ENCODE data around the gene RASGRF1. TPM values are rescaled to one million over a fixed set of nuclear protein-coding genes. Genes with fewer than 3 reads are reported as not detected.

The RASGRF1 gene
- total RNA-seq, 1 donor from 2014 or later: not detected

GRCh38 chr15:79047676-79048439 lies 42.7 kb downstream of the RASGRF1 start:
- Mint-ChIP-seq H3K36me3 (ENCODE audit: low read depth, unreplicated experiment) (no peaks in the 10 kb centered on the region), H3K27ac (ENCODE audit: unreplicated experiment) (no peak overlapping the region), H3K27me3 (ENCODE audit: unreplicated experiment) (peaks cover 4% of the 10 kb centered on the region), H3K4me1 (ENCODE audit: unreplicated experiment) (no peaks in the 10 kb centered on the region), H3K4me3 (ENCODE audit: unreplicated experiment) (no peak overlapping the region), H3K9me3 (ENCODE audit: unreplicated experiment) (no peaks in the 10 kb centered on the region)
- TF ChIP-seq, protein P1, sequence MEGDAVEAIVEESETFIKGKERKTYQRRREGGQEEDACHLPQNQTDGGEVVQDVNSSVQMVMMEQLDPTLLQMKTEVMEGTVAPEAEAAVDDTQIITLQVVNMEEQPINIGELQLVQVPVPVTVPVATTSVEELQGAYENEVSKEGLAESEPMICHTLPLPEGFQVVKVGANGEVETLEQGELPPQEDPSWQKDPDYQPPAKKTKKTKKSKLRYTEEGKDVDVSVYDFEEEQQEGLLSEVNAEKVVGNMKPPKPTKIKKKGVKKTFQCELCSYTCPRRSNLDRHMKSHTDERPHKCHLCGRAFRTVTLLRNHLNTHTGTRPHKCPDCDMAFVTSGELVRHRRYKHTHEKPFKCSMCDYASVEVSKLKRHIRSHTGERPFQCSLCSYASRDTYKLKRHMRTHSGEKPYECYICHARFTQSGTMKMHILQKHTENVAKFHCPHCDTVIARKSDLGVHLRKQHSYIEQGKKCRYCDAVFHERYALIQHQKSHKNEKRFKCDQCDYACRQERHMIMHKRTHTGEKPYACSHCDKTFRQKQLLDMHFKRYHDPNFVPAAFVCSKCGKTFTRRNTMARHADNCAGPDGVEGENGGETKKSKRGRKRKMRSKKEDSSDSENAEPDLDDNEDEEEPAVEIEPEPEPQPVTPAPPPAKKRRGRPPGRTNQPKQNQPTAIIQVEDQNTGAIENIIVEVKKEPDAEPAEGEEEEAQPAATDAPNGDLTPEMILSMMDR (IDR thresholded peaks at IDR 0.05; ENCODE audit: unreplicated experiment): no peak
- DNase-seq (ENCODE audit: low spot score): no peak

GRCh38 chr15:79046691-79047404 lies 43.7 kb downstream of the RASGRF1 start:
- DNase-seq (ENCODE audit: low spot score): no peak
- no peaks in the 10 kb centered on the region for H3K36me3 Mint-ChIP-seq (ENCODE audit: low read depth, unreplicated experiment)
- no peaks in the 10 kb centered on the region for H3K4me1 Mint-ChIP-seq (ENCODE audit: unreplicated experiment)
- H3K9me3 Mint-ChIP-seq (ENCODE audit: unreplicated experiment): no peaks in the 10 kb centered on the region
- TF ChIP-seq, protein P1 (IDR thresholded peaks at IDR 0.05; ENCODE audit: unreplicated experiment): no peak
- no peak overlapping the region for H3K27ac Mint-ChIP-seq (ENCODE audit: unreplicated experiment)
- no peak overlapping the region for H3K4me3 Mint-ChIP-seq (ENCODE audit: unreplicated experiment)
- H3K27me3 Mint-ChIP-seq (ENCODE audit: unreplicated experiment): peaks cover 1% of the 10 kb centered on the region

- no peaks in the 10 kb centered on the region for H3K9me3 Mint-ChIP-seq (ENCODE audit: unreplicated experiment)
- H3K36me3 Mint-ChIP-seq (ENCODE audit: low read depth, unreplicated experiment): no peaks in the 10 kb centered on the region
- no peaks in the 10 kb centered on the region for H3K27me3 Mint-ChIP-seq (ENCODE audit: unreplicated experiment)
- TF ChIP-seq, protein P1 (IDR thresholded peaks at IDR 0.05; ENCODE audit: unreplicated experiment): no peak
- no peak overlapping the region for H3K4me3 Mint-ChIP-seq (ENCODE audit: unreplicated experiment)
- DNase-seq (ENCODE audit: low spot score): no peak
- H3K27ac Mint-ChIP-seq (ENCODE audit: unreplicated experiment): no peak overlapping the region
- no peaks in the 10 kb centered on the region for H3K4me1 Mint-ChIP-seq (ENCODE audit: unreplicated experiment)
Measured at GRCh38 chr15:79045041-79045440, 45.5 kb downstream of the RASGRF1 start.

DNA sequence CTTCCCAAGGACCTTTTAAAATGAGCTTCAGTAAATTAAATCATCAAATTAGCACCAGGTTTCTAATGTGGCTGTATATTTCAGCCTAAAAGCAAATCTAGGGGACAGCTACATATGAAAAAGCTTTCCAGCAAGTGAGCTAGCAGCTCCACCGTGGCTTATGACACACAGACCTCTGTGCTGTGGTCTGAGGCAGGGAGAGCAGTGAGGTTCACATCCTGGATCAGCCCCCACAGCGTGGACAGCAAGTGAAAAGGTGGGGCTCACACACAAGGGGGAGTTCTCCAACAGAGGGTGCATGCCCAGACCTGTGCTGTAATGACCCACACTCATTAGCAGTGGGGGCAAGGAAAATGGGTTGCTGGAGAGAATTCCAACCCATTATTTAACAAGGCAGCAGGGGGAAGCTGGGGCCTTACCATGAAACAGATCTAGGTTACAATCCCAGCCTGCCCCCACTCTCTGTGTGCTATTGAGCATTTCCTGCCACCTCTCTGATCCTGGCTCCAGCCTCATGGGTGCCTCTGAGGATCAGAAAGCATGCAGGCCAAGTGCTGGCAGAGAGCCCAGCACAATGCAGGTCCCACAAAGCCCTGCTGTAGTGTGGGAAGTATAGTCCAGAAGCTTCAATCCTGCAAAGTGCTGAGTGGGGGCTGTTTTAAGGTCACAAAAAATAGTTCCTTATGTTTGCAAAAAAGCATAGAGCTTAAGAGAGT lies 48.2 kb downstream of the RASGRF1 start:
- H3K4me3 Mint-ChIP-seq (ENCODE audit: unreplicated experiment): no peak overlapping the region
- no peak overlapping the region for H3K27ac Mint-ChIP-seq (ENCODE audit: unreplicated experiment)
- H3K36me3 Mint-ChIP-seq (ENCODE audit: low read depth, unreplicated experiment): no peaks in the 10 kb centered on the region
- no peaks in the 10 kb centered on the region for H3K9me3 Mint-ChIP-seq (ENCODE audit: unreplicated experiment)
- H3K27me3 Mint-ChIP-seq (ENCODE audit: unreplicated experiment): no peaks in the 10 kb centered on the region
- H3K4me1 Mint-ChIP-seq (ENCODE audit: unreplicated experiment): no peaks in the 10 kb centered on the region
- TF ChIP-seq, protein P1 (IDR thresholded peaks at IDR 0.05; ENCODE audit: unreplicated experiment): no peak
- DNase-seq (ENCODE audit: low spot score): no peak
